GM18502 (cell line): ENCODE data around the gene ESD.
A peak's percentile ranks its signal among the peaks of the same experiment; 100 is the strongest.
"Not testable (repeated sequence)": the region's sequence is repeated elsewhere in the genome, so short reads cannot be mapped to it uniquely, and the experiment has no call there.

Experiments used
- ATAC-seq: cut with Tn5 transposase; IDR thresholded peaks from one replicate; pipeline ENCODE4 v1.9.1; 2021; ENCODE audit warnings: mild to moderate bottlenecking; ENCODE audit not compliant: unreplicated experiment, poor library complexity

ESD gene

GRCh38 chr13:46796515-46797474 is at the start of gene ESD:
Gene ESD (minus strand): TSS chr13:46797161. CDS start chr13:46791413, 5,748 bp downstream.
- peak; percentile 93 for ATAC-seq

DNA sequence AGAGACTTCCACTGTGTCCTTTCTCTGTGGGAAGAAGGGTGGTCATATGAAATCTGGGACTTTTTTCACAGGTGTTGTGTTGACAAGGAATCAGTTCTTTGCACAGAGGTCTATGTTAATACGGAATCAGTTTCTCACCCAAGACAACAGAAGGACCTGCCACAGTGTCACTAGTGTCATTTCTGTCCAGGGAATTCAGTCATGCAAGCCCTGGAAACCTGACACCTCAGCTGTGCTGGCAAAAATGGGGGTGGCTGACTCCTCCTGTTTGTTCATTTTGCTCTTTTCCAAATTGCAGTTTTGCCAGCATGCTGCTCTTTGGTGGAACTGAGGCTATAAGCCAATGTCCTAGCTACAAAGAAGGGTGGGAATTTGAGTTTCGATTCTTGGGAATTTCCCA is 49.8 kb upstream of the ESD start:
- ATAC-seq, result no peak

GRCh38 chr13:46845146-46845545 is 48.2 kb upstream of the ESD start:
- ATAC-seq, result no peak

DNA sequence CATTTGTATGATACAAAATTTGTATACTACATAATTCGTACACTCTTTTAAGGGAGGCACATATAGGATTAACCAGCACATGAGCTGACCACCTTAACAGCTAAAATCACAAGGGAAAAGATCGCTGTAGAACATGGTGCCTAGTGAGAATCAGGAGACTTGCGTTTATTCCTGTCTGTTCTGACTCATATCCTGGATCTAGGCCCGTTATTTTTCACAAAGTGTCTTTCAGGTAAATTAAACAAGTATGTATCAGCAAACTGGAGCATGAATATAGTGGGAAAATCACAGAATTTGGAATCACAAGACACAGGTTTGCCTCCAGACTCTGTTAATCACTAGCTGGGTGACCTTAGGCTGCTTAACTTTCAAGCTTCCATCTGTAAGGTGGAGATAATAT is 47.5 kb upstream of the ESD start:
- ATAC-seq, result no peak

- no peak for ATAC-seq
These were observed 42.4 kb upstream of the ESD start for GRCh38 chr13:46839399-46839798.

GRCh38 chr13:46834657-46835056 is 37.7 kb upstream of the ESD start:
- ATAC-seq, result no peak

- ATAC-seq, result no peak
These were observed 34.7 kb upstream of the ESD start for GRCh38 chr13:46831588-46832194.

DNA sequence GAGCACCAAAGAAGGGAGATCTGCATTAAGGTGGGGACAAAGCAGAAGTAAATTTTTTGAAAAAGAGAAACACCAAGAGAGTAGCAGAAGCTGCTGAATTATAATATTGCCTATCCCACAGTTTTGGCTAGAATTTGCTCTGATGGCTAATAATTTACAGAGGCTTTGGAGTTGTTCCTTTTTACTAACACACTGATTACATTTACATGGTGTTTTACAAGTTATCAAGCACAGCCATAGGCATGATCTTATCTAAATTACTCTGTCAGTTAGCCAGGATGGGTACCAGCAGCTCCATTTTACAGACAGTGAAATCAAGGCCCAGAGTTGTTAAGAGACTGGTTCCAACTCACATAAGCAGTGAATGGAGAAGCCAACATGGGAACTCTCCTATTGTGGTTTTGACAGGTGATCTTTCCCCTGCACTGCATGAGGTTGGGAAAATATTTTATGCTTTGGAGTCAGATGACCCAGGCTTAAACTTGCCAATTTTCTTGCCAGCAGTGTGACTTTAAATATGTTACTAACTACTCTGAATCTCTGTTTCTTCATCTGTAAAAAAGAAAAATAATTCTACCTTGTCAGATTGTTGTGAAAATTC is 33.5 kb upstream of the ESD start:
- ATAC-seq, result no peak

DNA sequence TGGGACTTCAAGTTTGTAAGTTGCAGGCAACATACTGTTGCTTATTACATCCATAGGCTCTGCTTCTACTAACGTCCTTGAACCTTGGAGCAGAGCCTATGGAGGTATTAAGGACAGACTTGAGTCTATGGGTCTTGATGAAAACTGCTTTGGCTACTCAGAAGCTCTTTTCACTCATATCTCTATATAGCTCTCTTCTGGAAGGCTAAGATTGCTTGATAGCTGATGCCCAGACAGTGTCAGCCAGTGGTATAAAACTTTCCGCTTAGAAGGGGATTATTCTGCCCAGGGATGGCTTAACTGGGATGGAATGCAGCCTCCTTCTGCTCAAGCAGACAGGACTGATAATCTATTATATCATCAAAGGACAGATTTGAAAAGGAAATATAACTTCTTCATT is 25.6 kb upstream of the ESD start:
- no peak for ATAC-seq

DNA sequence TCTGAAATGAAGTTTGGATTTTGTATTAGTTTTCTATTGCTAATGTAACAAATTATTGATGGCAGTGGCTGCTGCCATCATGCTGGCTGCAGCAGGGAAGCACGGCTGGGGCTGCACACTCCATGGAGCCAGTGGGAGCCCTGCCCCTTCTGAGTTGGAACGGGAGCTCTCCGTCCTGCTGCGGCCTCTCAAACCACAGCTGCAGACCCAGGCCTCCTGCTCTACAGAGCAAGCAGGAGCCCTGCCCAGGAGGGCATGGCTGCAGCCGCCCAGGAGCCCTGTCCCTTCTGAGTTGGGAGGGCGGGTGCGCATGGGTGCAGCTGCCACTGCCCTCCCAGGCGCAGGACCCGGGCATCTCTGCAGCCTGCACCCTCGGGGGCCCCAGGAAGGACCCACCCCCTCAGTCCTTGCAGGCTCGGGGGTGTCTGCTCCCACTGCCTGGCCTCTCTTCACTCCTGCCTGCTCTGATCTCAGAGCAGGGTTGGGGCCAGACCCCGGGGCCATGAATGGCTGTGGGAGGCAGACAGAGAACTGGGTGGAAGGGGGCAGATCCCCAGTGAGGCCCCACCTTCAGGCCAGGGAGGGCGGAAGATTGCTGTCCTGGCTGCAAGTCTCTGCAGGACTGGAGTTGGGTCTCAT is 21.0 kb upstream of the ESD start:
- no peak for ATAC-seq

DNA sequence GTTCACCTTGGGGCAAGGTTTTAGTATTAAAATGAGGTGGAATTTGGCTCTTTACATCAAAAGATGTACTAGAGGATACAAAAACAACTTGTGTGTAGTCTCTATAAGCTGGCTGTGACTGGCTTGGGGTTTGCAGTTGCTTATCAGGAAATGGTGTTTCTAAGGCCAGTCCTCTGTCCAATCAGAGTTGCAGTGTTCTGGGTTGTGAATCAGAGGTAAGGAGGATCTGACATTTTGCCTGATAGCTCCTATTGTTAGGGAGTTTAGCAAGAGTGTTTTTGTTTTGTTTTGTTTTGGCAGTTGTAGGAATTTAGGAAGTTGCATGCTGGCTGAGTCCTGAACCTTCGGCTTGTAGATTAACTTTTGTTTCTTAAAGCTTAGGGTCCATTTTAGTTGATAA is 20.1 kb upstream of the ESD start:
- no peak for ATAC-seq

- ATAC-seq, result no peak
These were observed 19.4 kb upstream of the ESD start for GRCh38 chr13:46816371-46816770.

GRCh38 chr13:46812301-46812797 is 15.4 kb upstream of the ESD start:
- ATAC-seq, result no peak

DNA sequence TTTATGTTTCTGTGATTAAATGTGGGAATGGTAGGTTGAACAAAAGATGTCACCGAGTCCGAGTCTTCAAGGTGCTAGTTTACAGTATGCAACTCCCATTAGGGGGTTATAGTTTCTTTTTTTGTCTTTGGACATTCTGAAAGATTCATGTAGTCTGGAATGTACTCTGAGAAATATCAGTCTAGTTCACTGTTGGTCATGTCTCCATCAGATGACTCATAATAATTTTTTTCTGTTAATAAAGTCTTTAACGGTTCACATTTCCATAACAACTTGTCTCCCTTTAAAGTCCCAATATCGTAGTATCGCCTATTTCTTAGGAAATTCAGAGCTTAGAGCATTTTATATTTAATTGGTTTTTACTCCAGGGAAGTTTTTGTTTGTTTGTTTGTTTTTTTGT is 13.5 kb upstream of the ESD start:
- ATAC-seq, result no peak

DNA sequence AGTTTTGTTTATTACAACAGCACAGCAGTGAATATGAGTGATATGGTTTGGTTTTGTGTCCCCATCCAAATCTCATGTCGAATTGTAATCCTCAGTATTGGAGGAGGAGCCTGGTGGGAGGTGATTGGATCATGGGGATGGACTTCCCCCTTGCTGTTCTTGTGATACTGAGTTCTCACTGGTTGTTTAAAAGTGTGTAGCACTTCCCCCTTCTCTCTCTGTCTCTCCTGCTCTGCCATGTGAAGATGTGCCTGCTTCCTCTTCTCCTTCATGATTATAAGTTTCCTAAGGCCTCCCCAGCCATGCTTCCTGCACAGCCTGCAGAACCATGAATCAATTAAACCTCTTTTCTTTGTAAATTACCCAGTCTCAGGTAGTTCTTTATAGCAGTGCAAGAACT is 8.0 kb upstream of the ESD start:
- not testable (repeated sequence) for ATAC-seq

DNA sequence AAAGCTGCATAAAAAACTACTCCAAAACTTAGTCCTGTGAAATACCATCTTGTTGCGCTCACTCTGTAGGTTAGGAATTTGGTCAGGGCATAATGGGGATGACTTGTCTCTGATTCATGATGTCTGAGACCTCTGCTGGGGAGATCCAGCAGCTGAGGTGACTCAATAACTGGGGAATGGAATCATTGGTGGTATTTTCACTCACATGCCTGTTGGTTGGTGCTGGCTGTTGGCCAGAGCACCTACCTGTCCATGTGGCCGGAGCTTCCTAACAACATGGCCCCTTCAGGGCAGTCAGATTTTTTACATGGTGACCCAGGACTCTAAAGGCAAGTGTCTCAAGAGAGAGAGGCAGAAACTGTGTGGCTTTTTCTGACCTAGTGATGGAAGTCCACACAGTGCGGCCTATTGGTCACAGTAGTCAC is 7.4 kb upstream of the ESD start:
- no peak for ATAC-seq

GRCh38 chr13:46803586-46803985 is 6.6 kb upstream of the ESD start:
- no peak for ATAC-seq

DNA sequence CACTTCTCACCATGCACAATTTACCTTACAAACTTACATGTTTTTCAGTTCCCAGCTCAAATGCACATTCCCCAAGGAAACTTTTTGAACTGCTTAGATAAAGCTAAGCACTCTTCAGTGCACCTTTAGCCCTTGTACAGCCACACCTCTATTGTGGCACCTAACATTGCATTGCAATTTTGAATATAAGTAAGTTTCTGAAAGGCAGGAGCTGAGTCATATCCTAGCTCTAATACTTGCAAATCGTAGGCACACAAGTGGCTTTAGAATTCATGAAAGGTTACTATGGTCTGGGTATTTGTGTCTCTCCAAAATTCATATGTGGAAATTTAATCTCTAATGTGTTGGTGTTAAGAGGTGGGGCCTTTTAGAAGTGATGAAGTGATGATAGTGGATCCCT is 4.9 kb upstream of the ESD start:
- ATAC-seq, result no peak

- ATAC-seq, result no peak
These were observed 2.2 kb upstream of the ESD start for GRCh38 chr13:46799139-46799538.

- no peak for ATAC-seq
These were observed 708 bp upstream of the ESD start for GRCh38 chr13:46797501-46798237.
